PC-3 (cell line): ENCODE measurements around the gene ZWILCH. TPM values are rescaled to one million over a fixed set of nuclear protein-coding genes. Genes with fewer than 3 reads are reported as not detected.

ENCODE experiments used
- ATAC-seq: fragments of 200-7000 bp; cut with Tn5 transposase; 2 replicates; pipeline ENCODE4 v1.9.1; 2020; ENCODE audit warnings: mild to moderate bottlenecking, moderate library complexity
- Bru-seq: library from RNA; stranded (reverse); fragments of 400-500 nt; gene quantifications from one replicate; lab custom pipeline; 2021; lab: Mats Ljungman, UMichigan
- BruChase-seq, 2 experiments: library from RNA; stranded (reverse); fragments of 400-500 nt; gene quantifications; one replicate each; lab custom pipeline; 2021; lab: Mats Ljungman, UMichigan
- BruUV-seq: library from RNA; stranded (reverse); fragments of 400-500 nt; replicated peaks from 2 replicates; lab custom pipeline; 2021; lab: Mats Ljungman, UMichigan
- CTCF ChIA-PET: fragments of 300-600 bp; sonication (Branson Sonifier 250); formaldehyde crosslinking; loops from one replicate; lab custom pipeline; 2022; ENCODE audit warnings: antibody characterized with exemption; lab: Charles Lee
- POLR2A ChIA-PET: fragments of 300-600 bp; sonication (Branson Sonifier 250); formaldehyde crosslinking; loops from one replicate; lab custom pipeline; 2022; ENCODE audit warnings: antibody characterized with exemption; ENCODE audit not compliant: unreplicated experiment; lab: Charles Lee
- DNase-seq: peaks from one replicate; pipeline ENCODE4 v3.0.0-alpha.2; 2015
- H2AFZ ChIP-seq: fragments of 300-600 bp; sonication (generic); 2 replicates; pipeline ENCODE4 v1.6.0; 2016; ENCODE audit warnings: antibody characterized with exemption, low read length
- H3F3A ChIP-seq: fragments of 300-600 bp; sonication (generic); one replicate; pipeline ENCODE4 v1.6.0; 2017; ENCODE audit warnings: antibody characterized with exemption, low read length, control low read depth, mild to moderate bottlenecking; ENCODE audit not compliant: unreplicated experiment
- H3K27ac ChIP-seq: fragments of 300-600 bp; sonication (generic); 2 replicates; pipeline ENCODE4 v1.5.1; 2016; ENCODE audit warnings: mild to moderate bottlenecking, low read length
- H3K27me3 ChIP-seq: fragments of 300-600 bp; sonication (generic); 2 replicates; pipeline ENCODE4 v1.6.1; 2016; ENCODE audit warnings: low read length, mixed read lengths
- H3K36me3 ChIP-seq: fragments of 300-600 bp; sonication (generic); 2 replicates; pipeline ENCODE4 v1.6.1; 2016; ENCODE audit warnings: low read depth, mixed run types, low read length, mixed read lengths
- H3K4me1 ChIP-seq: fragments of 300-600 bp; sonication (generic); 2 replicates; pipeline ENCODE4 v1.5.1; 2016; ENCODE audit warnings: low read length; ENCODE audit not compliant: insufficient read depth
- H3K4me2 ChIP-seq: fragments of 300-600 bp; sonication (generic); 2 replicates; pipeline ENCODE4 v1.6.0; 2016; ENCODE audit warnings: low read length
- H3K4me3 ChIP-seq: fragments of 300-600 bp; sonication (generic); 2 replicates; pipeline ENCODE4 v1.5.1; 2016; ENCODE audit warnings: mild to moderate bottlenecking, low read length, mixed read lengths
- H3K79me2 ChIP-seq: fragments of 300-600 bp; sonication (generic); 2 replicates; pipeline ENCODE4 v1.6.1; 2017; ENCODE audit warnings: low read length, mixed read lengths
- H3K9ac ChIP-seq: fragments of 300-600 bp; sonication (generic); 2 replicates; pipeline ENCODE4 v1.6.0; 2016; ENCODE audit warnings: mild to moderate bottlenecking, low read length
- H3K9me2 ChIP-seq: fragments of 300-600 bp; sonication (generic); replicated peaks from 2 replicates; pipeline ENCODE4 v1.6.1; 2016; ENCODE audit warnings: mixed run types, low read length, mixed read lengths
- H3K9me3 ChIP-seq: fragments of 300-600 bp; sonication (generic); 2 replicates; pipeline ENCODE4 v1.6.1; 2016; ENCODE audit warnings: low read length, mixed read lengths
- H4K20me1 ChIP-seq: fragments of 300-600 bp; sonication (generic); 2 replicates; pipeline ENCODE4 v1.6.1; 2016; ENCODE audit warnings: low read length, mixed read lengths
- CTCF ChIP-seq: fragments of 300-600 bp; sonication (generic); conservative IDR thresholded peaks from 2 replicates; pipeline ENCODE4 v1.5.1; 2017; ENCODE audit warnings: antibody characterized with exemption, low read depth, mild to moderate bottlenecking, low read length
- EZH2 ChIP-seq: fragments of 300-600 bp; sonication (generic); IDR thresholded peaks from one replicate; pipeline ENCODE4 v1.6.1; 2017; ENCODE audit warnings: antibody characterized with exemption, mild to moderate bottlenecking, low read length; ENCODE audit not compliant: unreplicated experiment
- EZH2phosphoT487 ChIP-seq: fragments of 300-600 bp; sonication (generic); IDR thresholded peaks from 2 replicates; pipeline ENCODE4 v1.6.1; 2018; ENCODE audit warnings: mild to moderate bottlenecking, antibody characterized with exemption, low read length, borderline replicate concordance
- intact Hi-C: fragments of 100-400 bp; cut with micrococcal nuclease; formaldehyde crosslinking; loops from 2 replicates; pipeline ENCODE4 v1.9.0; 2023
- long read RNA-seq: library from polyadenylated mRNA; unstranded; transcript quantifications from one replicate; pipeline ENCODE4 v2.0.0, GENCODE V29; 2021; ENCODE audit not compliant: unreplicated experiment
- total RNA-seq: library from RNA; depleted of rRNA; stranded (reverse); fragments of >200 nt; gene quantifications from 2 replicates; pipeline ENCODE4 v1.2.3, GENCODE V29; 2014; rRNA removed

Gene ZWILCH
- total RNA-seq (18.1 and 19.9 TPM in 2 replicates), Bru-seq, nascent RNA (percentile 52 among the genes with signal in this experiment), BruChase-seq, experiment 1, labeled RNA remaining after a 6-hour chase (percentile 61 among the genes with signal in this experiment), BruChase-seq, experiment 2, labeled RNA remaining after a 2-hour chase (percentile 47 among the genes with signal in this experiment)
- long read RNA-seq, transcript ZWILCH-201 (19 exons, 3,960 nt) = major isoform, 14 of 28 reads
- long read RNA-seq, partial matches to known transcripts = 6 of 28 reads
- long read RNA-seq, other reads (novel, unspliced or antisense) = 5 of 28 reads

GRCh38 chr15:66504563-66505429 is at the start of gene ZWILCH, which contains the start of gene RPL4:
Gene ZWILCH (plus strand): TSS chr15:66505326. CDS start chr15:66505339, 13 bp downstream.
Gene RPL4 (minus strand): TSS chr15:66504855. CDS start chr15:66504790, 65 bp downstream.
- Histone ChIP-seq H3F3A (peaks cover 20% of the 10 kb centered on the region), H3K36me3 (peaks cover 45% of the 10 kb centered on the region), H3K79me2 (peaks cover 82% of the 10 kb centered on the region), H3K9me3 (no peaks in the 10 kb centered on the region), H4K20me1 (peaks cover 41% of the 10 kb centered on the region), H3K4me1 (peaks cover 13% of the 10 kb centered on the region), H3K9me2 (no peaks in the 10 kb centered on the region), H2AFZ (peak within 1 kb of the TSS; percentile 94), H3K27me3 (no peaks in the 10 kb centered on the region), H3K4me2 (peak within 1 kb of the TSS; percentile 90), H3K9ac (peak within 1 kb of the TSS; percentile 98), H3K4me3 (peak within 1 kb of the TSS; percentile 99), H3K27ac (peak within 1 kb of the TSS; percentile 89)
- ChIA-PET CTCF (no interaction called here), POLR2A (no interaction called here)
- peak; percentile 85 for ATAC-seq
- BruUV-seq = no TSS peak
- peak; percentile 75 for DNase-seq
- no peak for TF ChIP-seq CTCF
- no peak for TF ChIP-seq EZH2
- no peak for TF ChIP-seq EZH2phosphoT487
- intact Hi-C loops = loop anchor here (10.0 kb wide), 1 partner anchor 210 kb away; the partner anchor contains the start of gene DIS3L

- H2AFZ ChIP-seq = no peak overlapping the region
- H3K4me3 ChIP-seq = no peak overlapping the region
- ChIA-PET POLR2A (no interaction called here), CTCF (no interaction called here)
- H3K9me3 ChIP-seq = no peaks in the 10 kb centered on the region
- H3K79me2 ChIP-seq = no peaks in the 10 kb centered on the region
- TF ChIP-seq CTCF (no peak), EZH2phosphoT487 (no peak)
- no peaks in the 10 kb centered on the region for H3K9me2 ChIP-seq
- intact Hi-C loops = no loop called here
- no peaks in the 10 kb centered on the region for H4K20me1 ChIP-seq
- H3K36me3 ChIP-seq = peaks cover 6% of the 10 kb centered on the region; the same call in 1 of the 2 replicates
- no TSS peak for BruUV-seq
- H3K27me3 ChIP-seq = no peaks in the 10 kb centered on the region
- H3K4me2 ChIP-seq = no peak overlapping the region
- DNase-seq = peak; percentile 81
- peak; percentile 24; the same call in 1 of the 2 replicates for ATAC-seq
- peaks cover 33% of the 10 kb centered on the region for H3K4me1 ChIP-seq
- H3K27ac ChIP-seq = peak overlapping the region; percentile 61
- H3K9ac ChIP-seq = no peak overlapping the region
- H3F3A ChIP-seq = no peaks in the 10 kb centered on the region
These were observed 48.9 kb upstream of the ZWILCH start for GRCh38 chr15:66456211-66456610.
